Activated T-cell treated with anti-CD3 and anti-CD28 coated beads for 1 hour (primary cell): ENCODE results near the gene CADM4.
"Not testable (repeated sequence)": the region's sequence is repeated elsewhere in the genome, so short reads cannot be mapped to it uniquely, and the experiment has no call there.

Experiments
- DNase-seq: peaks from one replicate; pipeline ENCODE4 v3.0.0-alpha.2; 2020; ENCODE audit warnings: low read depth

Gene CADM4

DNA sequence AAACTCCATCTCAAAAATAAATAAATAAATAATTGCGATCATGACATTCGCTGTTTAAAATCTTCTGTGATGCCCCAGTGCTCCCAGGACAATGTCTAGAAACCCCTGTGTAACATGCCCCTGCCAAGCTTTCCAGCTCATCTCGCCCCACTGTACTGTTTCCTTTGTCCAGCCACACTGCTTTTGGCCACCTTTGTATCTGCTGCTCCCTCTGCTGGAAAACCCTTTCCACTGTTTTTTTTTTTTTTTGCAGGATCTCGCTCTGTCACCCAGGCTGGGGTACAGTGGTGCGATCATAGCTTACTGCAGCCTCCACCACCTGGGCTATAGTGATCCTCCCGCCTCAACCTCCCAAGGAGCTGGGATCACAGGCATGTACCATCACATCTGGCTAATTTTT, 22.8 kb upstream of the CADM4 start:
- no peak for DNase-seq

DNA sequence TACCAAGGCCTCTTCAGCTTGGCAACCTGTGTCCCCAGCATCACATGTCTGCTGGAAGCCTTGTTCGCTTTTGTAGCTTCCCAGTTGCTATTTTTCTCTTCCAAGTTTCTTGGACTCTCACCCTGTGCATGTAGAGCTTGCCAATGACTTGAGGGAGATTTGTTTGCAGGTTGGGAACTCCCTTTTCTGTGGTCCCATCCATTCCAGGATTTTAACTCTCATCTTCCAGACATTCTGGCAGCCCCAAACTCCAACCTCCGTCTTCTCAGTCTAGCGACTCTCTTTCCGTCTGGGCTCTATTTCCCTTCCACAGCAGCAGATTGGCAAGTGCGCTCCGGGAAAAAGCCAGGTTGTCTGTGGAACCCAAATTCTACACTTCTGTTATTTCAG, 21.3 kb upstream of the CADM4 start:
- no peak for DNase-seq

DNA sequence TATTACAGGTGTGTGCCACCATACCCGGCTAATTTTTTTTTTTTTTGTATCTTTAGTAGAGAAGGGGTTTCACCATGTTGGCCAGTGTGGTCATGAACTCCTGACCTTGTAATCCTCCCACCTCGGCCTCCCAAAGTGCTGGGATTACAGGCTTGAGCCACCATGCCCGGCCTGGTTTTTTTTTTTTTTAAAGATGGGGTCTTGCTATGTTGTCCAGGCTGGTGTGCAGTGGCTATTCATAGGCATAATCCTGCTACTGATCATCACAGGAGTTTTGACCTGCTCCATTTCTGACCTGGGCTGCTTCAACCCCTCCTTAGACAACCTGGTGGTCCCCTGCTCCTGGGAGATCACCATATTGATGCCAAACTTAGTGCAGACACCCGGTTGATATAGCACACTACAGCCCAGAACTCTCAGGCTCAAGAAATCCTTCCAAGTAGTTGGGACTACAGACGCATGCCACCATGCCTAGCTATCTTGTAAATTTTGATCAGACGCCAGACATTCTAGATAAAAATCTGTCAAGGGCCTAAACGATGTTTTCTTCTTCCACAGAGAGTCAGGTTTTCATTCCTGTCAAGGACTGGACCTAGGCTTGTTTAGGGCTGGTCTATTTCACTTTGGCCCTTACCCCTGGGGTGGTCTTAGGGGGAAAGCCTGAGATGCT, 20.8 kb upstream of the CADM4 start:
- no peak for DNase-seq

DNA sequence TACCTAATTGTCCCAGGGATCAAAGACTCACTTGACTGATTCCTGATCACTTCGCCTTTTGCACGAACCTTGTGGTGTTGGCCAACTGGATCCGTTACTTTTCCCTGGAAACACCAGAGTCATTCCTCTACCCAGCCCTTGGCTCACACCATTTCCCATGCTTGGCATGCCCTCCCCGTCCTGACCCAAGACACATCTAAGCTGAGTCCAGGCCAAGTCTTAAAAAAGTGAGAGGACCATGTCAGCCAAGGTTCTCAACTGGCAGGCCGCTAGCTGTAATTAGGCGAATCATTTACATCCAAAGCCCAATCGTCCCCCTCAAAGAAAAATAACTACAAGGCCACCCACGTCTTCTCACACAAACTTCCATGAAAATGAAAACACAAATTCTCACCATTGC, 18.8 kb upstream of the CADM4 start:
- DNase-seq: no peak

DNA sequence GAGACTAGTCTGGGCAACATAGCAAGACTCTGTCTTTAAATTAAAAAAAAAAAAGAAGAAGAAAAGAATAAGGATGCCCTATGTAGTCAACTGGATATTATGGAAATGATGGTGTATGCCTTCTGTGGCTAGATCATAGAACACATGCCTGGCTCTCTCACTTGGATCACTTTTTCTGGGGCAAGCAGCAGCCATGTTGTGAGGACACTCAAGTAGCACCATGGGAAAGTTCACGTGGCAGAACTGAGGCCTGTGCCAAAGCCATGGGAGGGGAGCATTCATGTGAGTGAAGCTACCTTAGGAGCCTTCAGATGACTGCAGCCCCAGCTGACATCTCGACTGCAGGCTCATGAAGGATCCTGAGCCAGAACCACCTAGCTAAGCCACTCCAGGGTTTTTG, 18.4 kb upstream of the CADM4 start:
- no peak for DNase-seq

DNA sequence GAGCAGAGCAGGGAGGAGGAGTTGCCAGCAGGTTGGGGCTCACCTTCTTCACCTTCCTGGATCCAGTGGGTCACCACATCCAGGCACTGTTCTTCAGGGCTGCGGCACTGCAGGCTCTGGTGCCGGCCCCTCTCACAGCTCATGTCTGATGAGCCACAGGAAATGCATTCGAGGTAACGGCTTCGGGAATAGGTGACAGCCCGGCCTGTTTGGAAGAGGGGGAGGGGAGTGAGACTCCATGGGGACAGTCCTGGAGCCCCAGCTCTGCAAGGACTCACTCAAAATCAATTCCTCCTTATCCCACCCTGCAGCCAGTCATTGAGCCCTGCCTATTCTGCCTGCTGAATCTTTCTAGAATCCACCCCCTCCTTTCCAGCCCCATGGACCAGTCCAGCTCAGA, 16.8 kb upstream of the CADM4 start:
- no peak for DNase-seq

DNA sequence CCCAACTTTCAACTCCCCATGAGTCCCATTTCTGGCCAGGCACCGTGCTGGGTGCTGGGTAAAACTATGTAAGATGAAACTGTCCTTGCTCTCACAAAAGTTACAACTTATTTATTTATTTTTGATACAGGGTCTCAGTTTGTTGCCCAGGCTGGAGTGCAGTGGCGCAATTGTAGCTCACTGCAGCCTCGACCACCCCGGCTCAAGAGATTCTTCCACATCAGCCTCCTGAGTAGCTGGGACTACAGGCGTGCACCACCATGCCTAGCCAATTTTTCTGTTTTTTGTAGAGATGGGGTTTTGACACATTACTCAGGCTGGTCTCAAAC, 12.9 kb upstream of the CADM4 start:
- DNase-seq: no peak

DNA sequence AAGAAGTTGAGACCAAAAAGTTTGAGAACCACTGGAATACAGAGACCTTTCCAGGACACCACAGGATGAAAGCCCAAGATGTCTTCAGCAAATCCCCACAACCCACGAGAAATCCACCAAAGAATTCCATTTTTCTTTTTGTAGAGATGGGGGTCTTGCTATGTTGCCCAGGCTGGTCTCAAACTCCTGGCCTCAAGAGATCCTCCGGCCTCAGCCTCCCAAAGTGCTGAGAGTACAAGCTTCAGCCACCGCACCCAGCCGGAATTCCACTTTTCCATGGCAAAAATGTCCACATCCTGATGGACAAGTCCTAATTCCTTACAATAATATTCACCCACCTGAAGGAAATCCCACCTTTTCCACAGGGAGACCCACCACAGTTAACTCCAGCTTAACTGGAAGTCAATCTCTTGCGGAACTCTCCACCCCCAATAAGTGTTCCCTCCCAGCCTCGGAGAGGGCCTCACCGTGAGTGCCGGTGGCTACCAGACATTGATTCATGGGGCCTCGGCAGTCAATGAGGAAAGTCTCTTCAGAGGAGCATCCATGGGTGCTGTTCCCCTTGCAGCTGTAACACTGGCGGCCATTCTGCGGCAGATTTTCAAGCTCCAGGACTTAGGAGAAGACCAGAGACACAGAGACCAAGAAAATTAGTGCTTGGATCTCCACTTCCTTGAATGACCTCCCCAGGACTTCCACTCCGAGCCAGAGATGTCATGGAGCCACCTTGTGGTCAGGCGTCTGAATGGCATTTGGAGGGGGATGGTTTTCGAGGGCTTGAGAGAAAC, 12.3 kb upstream of the CADM4 start:
- DNase-seq: no peak

DNA sequence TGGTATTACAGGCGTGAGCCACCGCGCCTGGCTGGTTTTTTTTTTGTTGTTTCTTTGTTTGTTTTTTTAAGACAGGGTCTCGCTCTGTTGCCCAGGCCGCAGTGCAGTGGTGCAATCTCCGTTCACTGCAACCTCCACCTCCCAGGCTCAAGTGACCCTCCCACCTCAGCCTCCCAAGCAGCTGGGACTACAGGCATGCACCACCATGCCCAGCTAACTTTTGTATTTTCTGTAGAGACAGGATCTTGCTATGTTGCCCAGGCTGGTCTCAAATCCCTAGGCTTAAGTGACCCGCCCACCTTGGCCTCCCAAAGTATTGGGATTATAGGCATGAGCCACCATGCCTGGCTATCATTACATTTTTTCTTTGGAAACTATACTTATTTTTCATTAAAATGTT, 10.6 kb upstream of the CADM4 start:
- not testable (repeated sequence) for DNase-seq

DNA sequence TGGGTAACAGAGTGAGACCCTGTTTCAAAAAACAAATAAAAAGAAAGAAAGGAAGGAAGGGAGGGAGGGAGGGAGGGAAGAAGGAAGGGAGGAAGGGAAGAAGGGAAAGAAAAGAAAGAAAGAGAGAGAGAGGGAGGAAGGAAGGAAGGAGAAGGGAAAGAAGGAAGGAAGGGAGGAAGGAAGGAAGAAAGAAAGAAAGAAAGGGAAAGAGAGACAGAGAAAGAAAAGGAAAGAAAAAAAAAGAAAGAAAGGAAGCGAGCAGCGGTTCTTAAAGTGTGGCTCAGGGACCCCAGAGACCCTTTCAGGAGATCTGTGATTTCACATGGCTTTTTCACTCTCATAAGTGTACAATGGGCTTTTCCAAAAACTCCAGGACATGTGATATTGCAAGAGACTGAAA, 9.9 kb upstream of the CADM4 start:
- DNase-seq: no peak

DNA sequence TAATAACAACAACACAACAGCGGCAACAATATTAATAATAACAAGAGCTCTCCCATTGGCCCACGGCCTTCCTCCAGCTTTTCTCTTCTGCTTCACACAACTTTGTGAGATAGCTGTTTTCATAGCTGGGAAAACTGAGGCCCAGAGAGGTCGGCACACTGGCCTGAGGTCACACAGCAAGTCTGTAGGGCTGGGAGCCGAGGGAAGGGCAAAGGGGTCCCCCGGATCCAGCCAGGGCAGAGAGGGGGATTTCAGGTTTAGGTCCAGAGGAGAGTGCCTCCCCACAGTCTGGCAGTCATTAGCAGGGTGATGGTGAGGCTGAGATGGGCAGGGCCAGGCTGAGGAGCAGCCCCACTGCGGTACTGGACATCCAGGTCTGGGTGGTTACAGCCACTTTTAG, 9.0 kb upstream of the CADM4 start:
- no peak for DNase-seq

DNA sequence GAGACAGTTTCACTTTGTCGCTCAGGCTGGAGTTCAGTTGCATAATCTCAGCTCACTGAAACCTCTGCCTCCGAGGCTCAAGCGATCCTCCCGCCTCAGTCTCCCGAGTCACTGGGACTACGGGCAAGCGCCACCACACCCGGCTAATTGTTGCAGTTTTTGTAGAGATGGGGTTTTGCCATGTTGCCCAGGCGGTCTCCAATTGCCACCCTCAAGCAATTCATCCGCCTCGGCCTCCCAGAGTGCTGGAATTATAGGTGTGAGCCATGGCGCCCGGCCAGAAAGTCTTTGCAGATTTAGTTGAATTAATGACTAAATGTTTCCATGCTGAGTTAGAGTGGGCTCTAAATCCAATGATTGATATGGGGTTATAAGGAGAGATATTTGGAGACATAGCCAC, 4.5 kb upstream of the CADM4 start:
- no peak for DNase-seq

DNA sequence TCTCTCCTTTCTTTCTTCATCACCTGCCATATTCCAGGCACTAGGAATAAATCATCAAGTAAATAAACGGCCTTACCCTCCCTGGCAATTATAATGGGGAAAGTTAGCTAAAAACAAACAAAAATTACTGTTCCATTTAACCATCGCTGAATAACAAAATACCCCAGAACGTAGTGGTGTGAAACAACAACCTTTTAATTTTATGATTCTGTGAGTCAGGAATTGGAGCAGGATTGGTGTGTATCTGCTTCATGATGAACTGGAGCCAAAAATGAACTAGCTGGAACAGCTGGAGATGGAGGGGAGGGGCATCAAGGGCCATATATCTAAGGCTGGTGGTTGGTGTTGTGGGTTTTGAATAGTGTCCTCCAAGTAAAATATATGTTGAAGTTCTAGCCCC, 3.7 kb upstream of the CADM4 start:
- DNase-seq: no peak

DNA sequence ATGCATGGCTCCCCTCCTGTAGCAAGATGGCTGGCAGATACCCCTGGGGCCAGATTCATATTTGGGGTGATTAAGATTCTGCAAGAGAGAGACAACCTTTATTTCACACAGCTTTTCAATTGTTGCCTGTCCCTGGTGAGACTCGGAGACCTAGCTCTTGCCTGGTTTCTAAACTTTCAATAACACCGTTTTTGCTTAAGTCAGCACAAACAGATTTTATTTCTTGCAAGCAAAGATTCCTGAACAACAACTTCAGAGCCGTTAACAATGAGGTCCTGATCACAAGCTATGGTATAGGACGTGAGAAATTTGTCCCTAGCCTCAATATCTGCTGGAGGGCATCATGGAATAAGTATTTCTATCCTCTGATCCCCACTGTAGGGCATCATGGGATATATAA, 2.9 kb upstream of the CADM4 start:
- no peak for DNase-seq

DNA sequence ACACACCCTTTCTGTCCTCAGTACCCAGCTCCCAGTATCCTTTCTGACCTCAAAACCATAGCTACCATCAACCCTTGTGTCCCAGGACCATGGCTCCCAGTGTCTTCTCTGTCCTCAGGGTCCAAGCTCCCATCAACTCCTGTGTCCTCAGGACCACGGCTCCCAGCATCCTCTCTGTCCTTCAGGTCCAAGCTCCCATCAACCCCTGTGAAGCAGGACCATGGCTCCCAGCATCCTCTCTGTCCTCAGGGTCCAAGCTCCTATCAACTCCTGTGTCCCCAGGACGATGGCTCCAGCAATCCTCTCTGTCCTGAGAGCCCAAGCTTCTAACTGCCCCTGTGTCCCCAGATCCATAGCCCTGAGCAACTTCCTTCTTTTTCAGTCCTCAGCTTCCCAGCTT, 1.7 kb upstream of the CADM4 start:
- DNase-seq: no peak

DNA sequence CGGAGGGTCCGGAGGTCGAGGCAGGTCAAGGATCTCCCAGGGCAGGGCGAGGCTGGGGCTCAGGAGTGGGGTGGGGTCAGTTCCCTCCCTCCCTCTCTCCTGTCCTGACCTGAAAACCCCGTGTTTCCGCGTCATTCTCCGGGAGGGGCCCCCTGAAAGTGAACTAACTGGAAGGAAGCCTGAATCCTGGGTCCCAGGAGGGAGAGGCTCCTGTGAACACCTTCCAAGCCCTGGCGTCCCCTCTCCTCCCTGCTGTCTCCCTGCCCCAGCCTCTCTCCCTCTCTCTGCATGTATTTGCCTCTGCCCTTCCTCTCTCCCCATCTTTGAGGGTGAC, 741 bp upstream of the CADM4 start:
- DNase-seq: no peak

DNA sequence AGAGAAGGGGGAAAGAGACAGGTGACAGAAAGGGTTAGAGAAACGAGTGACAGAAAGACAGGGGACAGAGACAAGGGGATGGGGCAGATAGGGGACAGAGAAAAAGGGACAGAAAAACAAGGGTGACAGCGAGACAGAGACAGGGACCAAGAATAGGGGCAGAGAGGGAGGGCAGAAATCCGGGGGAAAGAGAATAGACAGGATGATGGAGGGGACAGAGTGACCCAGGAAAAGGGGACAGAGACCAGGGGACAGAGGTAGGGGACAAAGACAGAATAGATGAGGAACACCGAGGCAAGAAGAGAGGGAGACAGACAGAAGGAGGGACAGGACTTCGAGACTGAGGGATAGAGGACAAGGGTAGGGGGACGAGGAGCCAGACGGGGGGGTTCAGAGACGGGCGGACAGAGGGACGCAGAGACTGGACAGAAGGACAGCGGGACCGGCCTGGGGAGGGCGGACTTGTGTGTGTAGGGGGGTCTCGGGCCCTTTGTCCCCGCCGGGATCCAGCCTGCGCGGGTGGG, 593 bp downstream of the CADM4 start:
- DNase-seq: no peak

DNA sequence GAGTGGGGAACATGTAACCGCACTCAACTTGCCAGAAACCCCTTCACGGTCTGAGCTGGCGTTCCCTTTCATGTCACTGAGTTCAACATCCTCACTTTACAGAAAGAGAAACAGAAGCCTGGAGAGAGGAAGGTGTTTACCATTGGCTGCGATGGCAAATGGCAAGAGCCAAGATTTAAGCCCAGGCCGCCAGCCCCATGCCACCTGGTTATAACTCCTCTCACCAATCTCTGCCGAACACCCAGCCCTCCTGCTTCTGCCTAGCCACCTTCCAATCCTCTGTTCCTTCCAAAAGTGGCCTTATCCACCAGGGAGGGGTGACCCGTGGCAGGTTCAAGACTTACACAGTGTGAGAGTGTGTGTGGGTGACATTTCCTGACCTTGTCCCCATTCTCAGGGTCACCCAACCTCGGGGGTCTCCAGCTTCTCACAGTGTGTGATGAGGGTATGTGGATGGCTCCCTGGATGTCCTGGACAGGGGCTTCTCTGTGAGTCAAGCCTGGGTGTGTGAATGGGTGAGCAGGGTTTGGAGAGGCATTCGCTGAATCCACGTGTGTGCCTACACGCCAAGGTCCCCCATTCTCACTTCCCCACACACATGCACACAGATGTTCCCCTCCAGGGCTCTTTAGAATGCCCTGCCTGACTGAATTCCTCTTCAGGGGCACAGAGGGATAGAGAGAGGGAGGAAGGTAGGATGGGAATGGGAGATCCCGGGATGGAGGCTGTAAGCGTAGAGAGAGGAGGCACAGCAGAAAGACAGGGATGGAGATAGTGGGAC, 1.2 kb downstream of the CADM4 start:
- no peak for DNase-seq

DNA sequence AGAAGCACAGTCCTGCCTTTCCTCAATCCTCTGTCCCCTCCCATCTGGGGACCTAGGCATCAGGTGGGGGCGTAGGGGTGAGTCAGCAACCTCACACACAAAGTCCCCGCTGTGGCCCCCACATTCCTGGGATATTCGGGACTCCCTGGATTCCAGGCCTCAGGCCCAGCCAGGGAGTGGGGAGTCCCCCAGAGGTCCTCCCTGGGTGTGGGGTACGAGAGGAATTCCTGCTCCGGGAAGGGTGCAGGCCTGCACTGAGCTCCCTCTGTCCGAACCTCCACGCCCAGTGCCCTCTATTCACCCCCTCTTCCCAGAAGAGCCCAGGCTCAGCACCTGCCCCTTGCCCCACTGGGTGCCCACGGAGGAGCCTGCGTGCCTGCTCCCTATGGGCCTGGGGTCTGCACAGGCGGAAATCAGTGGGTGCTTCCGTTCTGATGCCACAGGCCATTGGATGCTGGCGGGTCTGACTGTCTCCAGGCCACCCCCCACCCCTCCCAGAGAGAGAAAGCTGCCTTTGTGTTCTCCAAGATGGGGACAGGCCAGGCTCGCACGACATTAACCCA, 3.4 kb downstream of the CADM4 start:
- DNase-seq: no peak

DNA sequence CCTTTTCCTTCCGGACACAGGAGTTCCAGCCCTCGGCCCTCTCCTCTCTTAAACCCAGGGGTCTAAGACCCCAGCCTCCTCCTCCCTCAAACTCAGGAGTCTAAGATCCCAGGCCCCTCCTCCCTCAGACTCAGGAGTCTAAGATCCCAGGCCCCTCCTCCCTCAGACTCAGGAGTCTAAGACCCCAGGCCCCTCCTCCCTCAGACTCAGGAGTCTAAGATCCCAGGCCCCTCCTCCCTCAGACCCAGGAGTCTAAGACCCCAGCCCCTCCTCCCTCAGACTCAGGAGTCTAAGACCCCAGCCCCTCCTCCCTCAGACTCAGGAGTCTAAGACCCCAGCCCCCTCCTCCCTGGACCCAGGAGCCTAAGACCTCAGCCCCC, 4.1 kb downstream of the CADM4 start:
- not testable (repeated sequence) for DNase-seq

DNA sequence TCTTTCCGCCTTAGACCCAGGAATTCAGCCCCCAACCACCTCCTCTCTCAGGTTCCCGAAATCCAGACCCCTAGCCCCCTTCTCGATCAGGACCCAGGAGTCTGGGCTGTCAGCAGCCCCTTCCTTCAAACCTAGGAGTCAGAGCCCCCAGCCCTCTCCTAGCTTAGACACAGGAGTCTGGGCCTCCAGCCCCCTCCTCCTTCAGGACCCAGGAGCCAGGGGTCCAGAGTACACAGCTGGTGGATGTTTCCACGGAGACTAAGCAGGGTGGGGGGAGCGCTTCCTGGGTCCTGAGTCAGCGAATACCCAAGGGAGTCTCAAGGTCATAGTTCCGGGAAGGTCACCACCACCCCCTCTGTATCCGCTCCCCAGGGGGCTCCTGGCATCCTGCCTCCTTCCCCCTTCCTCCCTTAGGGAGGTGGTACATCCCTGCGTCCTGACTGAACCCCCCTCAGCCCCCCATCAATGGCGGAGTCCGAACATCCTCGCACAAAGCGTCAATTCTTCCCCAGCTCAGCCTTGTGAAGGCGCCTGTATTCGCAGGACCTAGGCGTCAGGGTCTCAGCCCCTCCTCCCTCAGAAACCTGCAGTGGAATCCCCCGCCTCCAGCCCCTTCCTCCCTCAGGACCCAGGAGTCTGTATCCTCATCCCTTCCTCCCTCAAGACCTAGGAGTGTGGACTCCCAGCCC, 4.6 kb downstream of the CADM4 start:
- no peak for DNase-seq

DNA sequence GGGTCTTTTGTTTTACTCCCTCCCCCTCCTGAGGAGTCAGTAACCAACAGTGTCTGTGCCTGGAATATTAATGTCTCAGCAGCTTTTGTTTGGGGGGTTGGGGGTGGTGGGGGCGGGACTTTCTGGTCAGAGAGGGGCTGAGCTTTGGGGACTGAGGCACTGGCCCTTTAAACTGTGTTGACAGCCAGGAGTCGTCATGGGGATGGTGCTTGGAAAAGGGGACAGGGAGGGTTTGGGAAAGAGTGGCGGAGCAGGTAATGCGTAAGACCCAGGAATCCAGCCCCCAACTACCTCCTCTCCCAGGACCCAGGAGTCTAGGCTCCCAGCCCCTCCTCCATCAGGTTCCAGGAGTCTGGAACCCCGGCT, 5.2 kb downstream of the CADM4 start:
- no peak for DNase-seq

DNA sequence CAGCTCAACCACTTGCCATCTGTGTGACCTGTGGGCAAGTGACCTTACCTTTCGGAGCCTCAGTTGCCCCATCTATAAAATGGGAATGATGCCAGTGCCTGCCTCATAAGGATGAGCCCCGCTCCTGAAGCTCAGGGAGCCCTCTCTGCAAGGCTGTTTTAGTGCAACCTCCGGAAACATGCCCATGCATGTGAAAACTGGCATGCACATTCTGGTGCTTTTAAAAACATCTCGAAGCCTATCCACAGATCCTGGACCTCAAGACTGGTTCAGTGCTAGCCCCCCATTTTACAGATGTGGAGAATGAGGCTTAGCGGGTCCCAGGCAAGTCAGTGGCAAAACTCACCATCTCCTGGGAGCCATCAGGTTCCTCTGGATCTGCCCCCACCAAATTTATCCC, 5.6 kb downstream of the CADM4 start:
- DNase-seq: no peak
